ENCODE measurements around the gene CFAP141. TPM values are rescaled to one million over a fixed set of nuclear protein-coding genes. Genes with fewer than 3 reads are reported as not detected.

The CFAP141 gene
- total RNA-seq, 2 donors from 2014 or later = not detected

- peaks cover 65% of the 10 kb centered on the region for H3K4me1 ChIP-seq
These were observed 28.1 kb downstream of the CFAP141 start for GRCh38 chr1:154178013-154178412.

GRCh38 chr1:154176337-154176736, 29.8 kb downstream of the CFAP141 start:
- peak overlapping the region in 2 of 4 donors; percentile 16 to 68 for H3K27ac ChIP-seq
- DNase-seq = peak in 1 of 4 donors; percentile 47
- TF ChIP-seq POLR2A (IDR thresholded peaks at IDR 0.05) (no peak), CTCF (IDR thresholded peaks at IDR 0.05) (no peak)
- peaks cover 57% of the 10 kb centered on the region for H3K4me1 ChIP-seq
- H3K4me3 ChIP-seq = no peak overlapping the region
- intact Hi-C loops (cut with DNase I) = no loop called here
- H3K36me3 ChIP-seq (replicated peaks in 1 of 2; ENCODE audit: insufficient read depth in 1 of 2, low read depth in 2 of 2) = peaks cover 0 to 23% of the 10 kb centered on the region in 2 donors
- no peak for ATAC-seq
- H3K27me3 ChIP-seq = no peaks in the 10 kb centered on the region
- H3K9me3 ChIP-seq = no peaks in the 10 kb centered on the region
- 48 to 53% methylated on average over 2 of the region's 2 CpGs for whole genome bisulfite sequencing, 2 donors

More at GRCh38 chr1:154178013-154178412, 28.1 kb downstream of the CFAP141 start:
- Histone ChIP-seq H3K9me3 (no peaks in the 10 kb centered on the region), H3K4me3 (no peak overlapping the region), H3K27ac (peak overlapping the region in 2 of 4 donors; percentile 63 to 86), H3K27me3 (no peaks in the 10 kb centered on the region), H3K36me3 (replicated peaks in 1 of 2; ENCODE audit: insufficient read depth in 1 of 2, low read depth in 2 of 2) (peaks cover 0 to 7% of the 10 kb centered on the region in 2 donors)
- intact Hi-C loops (cut with DNase I) = no loop called here
- TF ChIP-seq POLR2A (IDR thresholded peaks at IDR 0.05) = no peak
- TF ChIP-seq CTCF (IDR thresholded peaks at IDR 0.05) = no peak
- WGBS, 2 donors = 32 to 57% methylated on average over 2 of the region's 2 CpGs
- DNase-seq (no peak), ATAC-seq (no peak)

GRCh38 chr1:154174654-154175053, 31.5 kb downstream of the CFAP141 start:
- intact Hi-C loops (cut with DNase I) = no loop called here
- peaks cover 11 to 35% of the 10 kb centered on the region in 2 donors for H3K36me3 ChIP-seq (replicated peaks in 1 of 2; ENCODE audit: insufficient read depth in 1 of 2, low read depth in 2 of 2)
- H3K4me3 ChIP-seq = no peak overlapping the region
- DNase-seq (no peak), ATAC-seq (no peak)
- H3K27me3 ChIP-seq = no peaks in the 10 kb centered on the region
- H3K27ac ChIP-seq = no peak overlapping the region
- peaks cover 40% of the 10 kb centered on the region for H3K4me1 ChIP-seq
- WGBS, 2 donors = 86 to 92% methylated on average over 4 of the region's 4 CpGs
- TF ChIP-seq CTCF (IDR thresholded peaks at IDR 0.05) (no peak), POLR2A (IDR thresholded peaks at IDR 0.05) (no peak)
- no peaks in the 10 kb centered on the region for H3K9me3 ChIP-seq

GRCh38 chr1:154171880-154172279, 34.3 kb downstream of the CFAP141 start:
- H3K36me3 ChIP-seq (replicated peaks in 1 of 2; ENCODE audit: insufficient read depth in 1 of 2, low read depth in 2 of 2) = peaks cover 19 to 47% of the 10 kb centered on the region in 2 donors
- TF ChIP-seq POLR2A (IDR thresholded peaks at IDR 0.05) (no peak), CTCF (IDR thresholded peaks at IDR 0.05) (no peak)
- no peak overlapping the region for H3K27ac ChIP-seq
- H3K4me3 ChIP-seq = no peak overlapping the region
- H3K9me3 ChIP-seq = no peaks in the 10 kb centered on the region
- 58 to 77% methylated on average over 5 of the region's 5 CpGs for WGBS, 2 donors
- intact Hi-C loops (cut with DNase I) = no loop called here
- no peaks in the 10 kb centered on the region for H3K27me3 ChIP-seq
- ATAC-seq (no peak), DNase-seq (peak in 2 of 4 donors; percentile 28 to 38)
- peaks cover 12% of the 10 kb centered on the region for H3K4me1 ChIP-seq

GRCh38 chr1:154171223-154171583, 34.9 kb downstream of the CFAP141 start:
- Histone ChIP-seq H3K4me1 (peaks cover 6% of the 10 kb centered on the region), H3K36me3 (replicated peaks in 1 of 2; ENCODE audit: insufficient read depth in 1 of 2, low read depth in 2 of 2) (peaks cover 22 to 50% of the 10 kb centered on the region in 2 donors), H3K9me3 (no peaks in the 10 kb centered on the region), H3K4me3 (no peak overlapping the region), H3K27me3 (no peaks in the 10 kb centered on the region), H3K27ac (no peak overlapping the region)
- intact Hi-C loops (cut with DNase I) = no loop called here
- 90 to 93% methylated on average over 4 of the region's 4 CpGs for WGBS, 2 donors
- ATAC-seq (no peak), DNase-seq (no peak)
- TF ChIP-seq POLR2A (IDR thresholded peaks at IDR 0.05) (no peak), CTCF (IDR thresholded peaks at IDR 0.05) (no peak)
